Endothelial cell of umbilical vein (primary cell): ENCODE measurements around the gene ANKS1B. TPM values are rescaled to one million over a fixed set of nuclear protein-coding genes. Genes with fewer than 3 reads are reported as not detected.

ENCODE experiments used
- BruUV-seq: library from RNA; stranded (reverse); fragments of 400-500 nt; replicated peaks from 2 replicates; lab custom pipeline; 2021; lab: Mats Ljungman, UMichigan
- CTCF ChIA-PET: fragments of 300-600, 350-600 bp; sonication (Branson Sonifier 250); formaldehyde crosslinking; loops from one replicate; lab custom pipeline; 2021; ENCODE audit warnings: antibody characterized with exemption, inconsistent platforms; lab: Charles Lee
- POLR2A ChIA-PET: fragments of 300-600, 350-600 bp; sonication (Branson Sonifier 250); formaldehyde crosslinking; loops from one replicate; lab custom pipeline; 2021; ENCODE audit warnings: antibody characterized with exemption, inconsistent platforms; lab: Charles Lee
- DNase-seq: peaks from one replicate; pipeline ENCODE4 v3.0.0-alpha.2; 2011; ENCODE audit warnings: low read depth, low spot score
- FAIRE-seq: peaks from 2 replicates; lab custom pipeline; 2011; peaks lifted over from hg19 to GRCh38; lab: Jason Lieb, UNC
- H2AFZ ChIP-seq: 2 replicates; pipeline ENCODE4 v1.6.0; 2012; ENCODE audit warnings: low read depth, low read length, control low read depth, inconsistent platforms
- H3K27ac ChIP-seq: 2 replicates; pipeline ENCODE4 v1.5.1; 2011; ENCODE audit warnings: low read depth, mild to moderate bottlenecking, control low read depth, low read length, moderate library complexity; ENCODE audit not compliant: insufficient read depth
- H3K27me3 ChIP-seq, 2 experiments: 2 replicates each; pipeline versions ENCODE4 v1.6.0 to v1.6.1; 2011; ENCODE audit warnings: low read length in 2 of 2, mixed read lengths in 1 of 2; ENCODE audit not compliant: control insufficient read depth in 2 of 2, insufficient read depth in 2 of 2
- H3K36me3 ChIP-seq, 2 experiments: 2 replicates in 1 of 2; 3 replicates in 1 of 2; pipeline ENCODE4 v1.5.1; 2011; ENCODE audit warnings: low read length in 2 of 2, mild to moderate bottlenecking in 1 of 2, moderate library complexity in 1 of 2; ENCODE audit not compliant: control insufficient read depth in 2 of 2, insufficient read depth in 2 of 2; ENCODE audit errors: extremely low read depth in 1 of 2
- H3K4me1 ChIP-seq: 3 replicates; pipeline ENCODE4 v1.5.1; 2011; ENCODE audit warnings: mild to moderate bottlenecking, low read length; ENCODE audit not compliant: control insufficient read depth, insufficient read depth; ENCODE audit errors: extremely low read depth
- H3K4me2 ChIP-seq: 2 replicates; pipeline ENCODE4 v1.6.1; 2011; ENCODE audit warnings: low read length, control low read depth, mixed read lengths; ENCODE audit not compliant: insufficient read depth
- H3K4me3 ChIP-seq, 3 experiments: fragments of 200-600 bp in 1 of 3; sonication (generic), shearing (Covaris generic) in 1 of 3; replicated peaks in 1 of 3; 2 replicates each; pipeline ENCODE4 v1.5.1; 2011 to 2016; ENCODE audit warnings: control low read depth in 3 of 3, low read length in 3 of 3, mild to moderate bottlenecking in 2 of 3, inconsistent platforms in 1 of 3, low read depth in 1 of 3, moderate library complexity in 1 of 3; ENCODE audit not compliant: insufficient read depth in 1 of 3
- H3K79me2 ChIP-seq: 2 replicates; pipeline ENCODE4 v1.6.0; 2012; ENCODE audit warnings: low read length, inconsistent platforms; ENCODE audit not compliant: control insufficient read depth, insufficient read depth
- H3K9ac ChIP-seq: replicated peaks from 2 replicates; pipeline ENCODE3; 2011; ENCODE audit warnings: low read length, control low read depth; ENCODE audit not compliant: insufficient read depth; ENCODE audit errors: extremely low read depth
- H3K9me1 ChIP-seq: replicated peaks from 3 replicates; pipeline ENCODE4 v1.6.0; 2011; ENCODE audit warnings: mild to moderate bottlenecking, low read length; ENCODE audit not compliant: control insufficient read depth, insufficient read depth; ENCODE audit errors: extremely low read depth
- H3K9me3 ChIP-seq: replicated peaks from 2 replicates; pipeline ENCODE4 v1.5.1; 2012; ENCODE audit warnings: low read length, inconsistent platforms; ENCODE audit not compliant: control insufficient read depth, insufficient read depth
- H4K20me1 ChIP-seq: replicated peaks from 2 replicates; pipeline ENCODE3; 2011; ENCODE audit warnings: mild to moderate bottlenecking, low read length; ENCODE audit not compliant: control insufficient read depth, insufficient read depth; ENCODE audit errors: extremely low read depth
- EZH2 ChIP-seq: IDR thresholded peaks from 2 replicates; pipeline ENCODE4 v1.6.1; 2012; ENCODE audit warnings: borderline replicate concordance, low read depth, mild to moderate bottlenecking, moderate library complexity, low read length, inconsistent platforms; ENCODE audit not compliant: severe bottlenecking
- GATA2 ChIP-seq: IDR thresholded peaks from 2 replicates; pipeline ENCODE4 v1.7.0; 2011; ENCODE audit warnings: low read depth, mild to moderate bottlenecking, moderate library complexity, mixed read lengths, low read length; ENCODE audit not compliant: insufficient read length, insufficient read depth
- JUN ChIP-seq: IDR thresholded peaks from 2 replicates; pipeline ENCODE4 v1.6.1; 2011; ENCODE audit warnings: borderline replicate concordance, low read depth; ENCODE audit not compliant: insufficient read length, insufficient read depth
- MYC ChIP-seq: IDR thresholded peaks from one replicate; pipeline ENCODE4 v1.6.1; 2011; ENCODE audit warnings: mild to moderate bottlenecking, low read depth, low read length
- POLR2A ChIP-seq: IDR thresholded peaks from 2 replicates; pipeline ENCODE4 v1.6.1; 2012; ENCODE audit warnings: low read depth, mild to moderate bottlenecking, control low read depth, low read length
- dilution Hi-C: fragments of 300-500 bp; cut with MboI; formaldehyde crosslinking; loops from one replicate; pipeline ENCODE4 v1.15.0; 2019; ENCODE audit warnings: low sequenced_read_pairs; ENCODE audit not compliant: extremely low pct_ligation_motif_present
- intact Hi-C: fragments of 100-400 bp; cut with micrococcal nuclease; formaldehyde crosslinking; loops from one replicate; pipeline ENCODE4 v1.10.0; 2022
- polyA plus RNA-seq, 4 experiments: library from polyadenylated mRNA; depleted of rRNA in 3 of 4; stranded (reverse) in 3 of 4; unstranded in 1 of 4; fragments of >200 nt; gene quantifications; 2 replicates each; pipeline versions ENCODE4 v1.2.1 to v1.2.3, GENCODE V29; 2011 to 2012; ENCODE audit warnings: missing spikeins in 1 of 4
- total RNA-seq: library from RNA; stranded (reverse); gene quantifications from 2 replicates; pipeline ENCODE4 v1.2.3, GENCODE V29; 2021
- TF ChIP-seq, protein P1 (sequence below), 2 donors: IDR thresholded peaks; 1 replicate in 1 of 2; 2 replicates in 1 of 2; pipeline ENCODE4 v1.5.1; 2011; ENCODE audit warnings: low read length in 2 of 2, mild to moderate bottlenecking in 2 of 2, moderate library complexity in 2 of 2, control low read depth in 1 of 2, inconsistent platforms in 1 of 2, low read depth in 1 of 2; ENCODE audit not compliant: insufficient read depth in 1 of 2; ENCODE audit errors: extremely low read depth in 1 of 2
- TF ChIP-seq, protein P2 (sequence below): IDR thresholded peaks from 2 replicates; pipeline ENCODE4 v1.6.1; 2011; ENCODE audit not compliant: insufficient read depth, insufficient read length

ANKS1B gene
- total and polyA plus RNA-seq, 2 donors (not counting 3 experiments of a cell fraction or from before 2014, with no cell fraction given) = 0.15 to 0.38 TPM

DNA sequence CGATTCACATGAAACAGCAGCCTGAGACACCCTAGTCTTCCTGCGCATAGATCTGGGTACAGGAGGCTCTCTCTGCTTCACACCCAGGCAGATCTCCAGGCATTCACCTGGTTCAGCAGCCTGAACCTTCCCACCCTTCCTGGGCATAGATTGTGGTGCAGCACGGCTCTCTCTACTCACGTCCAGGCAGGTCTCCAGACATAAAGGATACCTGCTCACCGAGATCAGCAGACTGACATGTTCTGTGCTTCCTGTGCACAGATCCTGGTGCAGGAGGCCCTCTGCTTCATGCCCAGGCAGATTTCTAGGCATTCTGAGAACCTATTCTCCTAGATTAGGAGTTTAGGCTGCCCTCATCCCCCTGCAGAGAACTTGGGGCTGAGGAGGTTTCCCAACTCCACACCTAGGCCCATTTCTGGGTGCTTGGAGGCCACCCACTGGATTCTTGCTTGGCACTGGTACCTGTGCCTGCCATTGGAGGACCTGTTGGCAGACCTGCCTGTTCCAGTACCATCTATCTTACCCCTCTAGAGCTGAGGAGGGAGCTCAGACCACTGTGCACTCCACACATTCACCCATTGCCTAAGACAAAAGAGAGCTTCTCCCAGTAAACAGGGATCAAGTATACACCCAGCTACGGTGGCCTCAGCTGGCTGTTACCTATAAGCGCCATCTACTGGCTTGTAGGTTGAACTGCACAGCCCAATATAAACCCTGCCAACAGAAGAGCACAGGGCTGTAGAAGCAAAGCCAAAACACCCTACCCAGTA is 365.2 kb downstream of the ANKS1B start:
- FAIRE-seq (no peak), DNase-seq (no peak)
- Histone ChIP-seq H2AFZ (no peak overlapping the region), H3K36me3 (no peaks in the 10 kb centered on the region), H3K4me2 (no peak overlapping the region), H4K20me1 (no peaks in the 10 kb centered on the region), H3K27ac (no peak overlapping the region), H3K9me1 (no peaks in the 10 kb centered on the region), H3K9me3 (peaks cover 2% of the 10 kb centered on the region), H3K79me2 (no peaks in the 10 kb centered on the region), H3K9ac (no peak overlapping the region), H3K4me3 (no peak overlapping the region), H3K4me1 (no peaks in the 10 kb centered on the region), H3K27me3 (no peaks in the 10 kb centered on the region)
- TF ChIP-seq, protein P1, sequence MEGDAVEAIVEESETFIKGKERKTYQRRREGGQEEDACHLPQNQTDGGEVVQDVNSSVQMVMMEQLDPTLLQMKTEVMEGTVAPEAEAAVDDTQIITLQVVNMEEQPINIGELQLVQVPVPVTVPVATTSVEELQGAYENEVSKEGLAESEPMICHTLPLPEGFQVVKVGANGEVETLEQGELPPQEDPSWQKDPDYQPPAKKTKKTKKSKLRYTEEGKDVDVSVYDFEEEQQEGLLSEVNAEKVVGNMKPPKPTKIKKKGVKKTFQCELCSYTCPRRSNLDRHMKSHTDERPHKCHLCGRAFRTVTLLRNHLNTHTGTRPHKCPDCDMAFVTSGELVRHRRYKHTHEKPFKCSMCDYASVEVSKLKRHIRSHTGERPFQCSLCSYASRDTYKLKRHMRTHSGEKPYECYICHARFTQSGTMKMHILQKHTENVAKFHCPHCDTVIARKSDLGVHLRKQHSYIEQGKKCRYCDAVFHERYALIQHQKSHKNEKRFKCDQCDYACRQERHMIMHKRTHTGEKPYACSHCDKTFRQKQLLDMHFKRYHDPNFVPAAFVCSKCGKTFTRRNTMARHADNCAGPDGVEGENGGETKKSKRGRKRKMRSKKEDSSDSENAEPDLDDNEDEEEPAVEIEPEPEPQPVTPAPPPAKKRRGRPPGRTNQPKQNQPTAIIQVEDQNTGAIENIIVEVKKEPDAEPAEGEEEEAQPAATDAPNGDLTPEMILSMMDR (IDR thresholded peaks at IDR 0.05; ENCODE audit: extremely low read depth in 1 of 2, insufficient read depth in 1 of 2, low read depth in 1 of 2, low read length in 2 of 2) = peak; percentile 10 to 15
- no peak for TF ChIP-seq GATA2
- BruUV-seq = no TSS peak
- dilution Hi-C loops (no loop called here), intact Hi-C loops (no loop called here)
- ChIA-PET POLR2A (no interaction called here), CTCF (no interaction called here)

DNA sequence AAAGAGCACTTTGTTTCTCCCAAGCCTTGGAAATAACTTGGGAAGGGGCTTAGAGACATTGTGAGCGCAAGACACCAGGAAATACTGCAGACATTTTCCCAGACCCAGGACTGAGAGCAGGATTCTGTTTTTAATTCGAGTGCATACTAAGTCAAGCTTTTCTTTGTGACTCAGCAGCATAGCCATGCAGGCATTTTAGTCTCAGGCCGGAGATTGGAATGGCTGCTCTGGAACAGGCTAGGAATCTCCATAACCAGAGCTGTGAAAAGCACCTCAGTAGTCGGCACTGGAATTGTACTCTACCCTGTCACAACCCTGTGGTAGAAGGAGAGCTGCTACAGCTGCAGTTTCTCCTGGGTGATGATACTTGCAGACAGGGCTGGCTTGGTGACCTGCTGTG is 366.1 kb downstream of the ANKS1B start:
- DNase-seq (no peak), FAIRE-seq (no peak)
- H3K9me1 ChIP-seq = no peaks in the 10 kb centered on the region
- no peak overlapping the region for H3K4me3 ChIP-seq
- peaks cover 2% of the 10 kb centered on the region for H3K9me3 ChIP-seq
- H4K20me1 ChIP-seq = no peaks in the 10 kb centered on the region
- no peak overlapping the region for H2AFZ ChIP-seq
- dilution Hi-C loops (no loop called here), intact Hi-C loops (no loop called here)
- POLR2A ChIA-PET = interaction anchor here (0.7 kb wide), 1 partner anchor 75 kb away, joined by 4 read pairs; no protein-coding TSS in a partner anchor
- no peaks in the 10 kb centered on the region for H3K36me3 ChIP-seq
- no peak overlapping the region for H3K9ac ChIP-seq
- no peaks in the 10 kb centered on the region for H3K27me3 ChIP-seq
- H3K4me2 ChIP-seq = no peak overlapping the region
- no peak overlapping the region for H3K27ac ChIP-seq
- no peaks in the 10 kb centered on the region for H3K79me2 ChIP-seq
- no TSS peak for BruUV-seq
- CTCF ChIA-PET = no interaction called here
- TF ChIP-seq, protein P2, sequence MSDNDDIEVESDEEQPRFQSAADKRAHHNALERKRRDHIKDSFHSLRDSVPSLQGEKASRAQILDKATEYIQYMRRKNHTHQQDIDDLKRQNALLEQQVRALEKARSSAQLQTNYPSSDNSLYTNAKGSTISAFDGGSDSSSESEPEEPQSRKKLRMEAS = no peak
- TF ChIP-seq EZH2 (no peak), GATA2 (no peak), MYC (no peak), JUN (no peak), POLR2A (no peak)
- H3K4me1 ChIP-seq = no peaks in the 10 kb centered on the region
